AG08395 (cell line): Measurements from ENCODE around the gene MYBPC2.

ENCODE experiments used
- DNase-seq: peaks from one replicate; pipeline ENCODE4 v3.0.0; 2012; ENCODE audit warnings: mixed read lengths, low spot score

The MYBPC2 gene

DNA sequence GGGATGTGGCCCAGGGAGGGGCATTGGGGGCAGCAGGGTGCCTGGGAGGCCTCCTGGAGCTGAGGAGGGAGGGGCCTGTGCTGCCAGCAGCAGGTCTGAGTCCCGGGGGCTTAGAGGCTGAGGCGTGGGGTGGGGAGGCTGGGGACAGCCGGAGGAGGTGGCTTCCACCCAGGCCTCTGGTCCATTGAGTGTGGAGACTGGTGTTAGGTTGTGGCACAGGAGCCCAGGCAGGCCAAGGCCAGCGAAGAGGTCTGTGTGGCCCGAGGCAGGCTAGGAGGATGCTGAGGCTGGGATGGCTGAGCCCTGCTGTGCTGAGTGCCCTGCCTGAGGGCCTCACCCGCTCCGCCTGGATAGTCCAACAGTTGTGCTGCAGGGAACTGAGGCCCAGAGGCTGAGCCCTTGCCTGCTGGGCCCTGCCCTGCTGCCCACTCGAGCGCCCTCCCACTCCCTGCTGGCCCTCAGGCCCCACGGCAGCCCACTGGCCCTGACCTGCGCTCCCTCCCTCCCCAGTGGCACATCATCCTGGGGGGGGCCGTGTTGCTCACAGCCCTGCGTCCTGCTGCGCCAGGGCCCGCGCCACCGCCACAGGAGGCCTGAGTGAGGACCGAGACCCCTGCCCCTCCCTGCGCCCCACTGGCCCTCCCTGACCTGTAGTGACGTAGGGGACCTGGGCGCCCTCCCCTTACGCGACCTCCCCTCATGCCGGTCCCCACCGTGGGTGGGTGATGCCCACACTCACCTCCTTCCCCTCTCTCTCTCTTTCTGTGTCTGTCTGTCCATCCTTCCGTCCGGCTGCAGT lies 48.9 kb downstream of the MYBPC2 start:
- no peak for DNase-seq

DNA sequence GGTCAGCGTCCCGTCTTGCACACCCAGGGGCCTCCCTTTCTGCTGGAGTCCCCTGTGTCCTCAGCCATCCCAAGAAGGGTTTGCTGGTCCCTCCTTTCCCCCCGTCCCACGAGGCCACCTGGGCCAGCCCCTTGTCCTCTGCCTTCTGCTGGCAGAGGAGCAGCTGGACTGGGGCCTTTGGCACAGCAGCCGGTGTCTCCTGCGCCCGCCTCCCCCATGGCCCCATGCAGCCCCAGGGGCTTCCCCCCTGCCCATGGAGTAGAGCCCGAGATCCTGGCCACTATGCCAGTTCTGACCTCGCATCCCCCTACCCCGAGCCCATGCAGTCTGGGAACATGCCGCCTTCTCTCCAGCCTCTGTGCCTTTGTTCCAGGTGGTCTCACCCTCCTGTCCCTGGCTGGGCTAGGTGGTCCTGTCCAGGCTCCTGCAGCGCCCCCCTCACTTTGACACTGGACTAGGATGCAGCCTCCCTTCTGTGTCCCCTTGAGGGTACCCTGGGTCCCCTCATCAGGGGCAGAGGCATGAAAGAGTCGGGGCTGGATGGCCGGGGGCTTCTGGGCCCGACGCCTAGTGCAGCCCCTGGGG lies 49.7 kb downstream of the MYBPC2 start:
- DNase-seq, result no peak

DNA sequence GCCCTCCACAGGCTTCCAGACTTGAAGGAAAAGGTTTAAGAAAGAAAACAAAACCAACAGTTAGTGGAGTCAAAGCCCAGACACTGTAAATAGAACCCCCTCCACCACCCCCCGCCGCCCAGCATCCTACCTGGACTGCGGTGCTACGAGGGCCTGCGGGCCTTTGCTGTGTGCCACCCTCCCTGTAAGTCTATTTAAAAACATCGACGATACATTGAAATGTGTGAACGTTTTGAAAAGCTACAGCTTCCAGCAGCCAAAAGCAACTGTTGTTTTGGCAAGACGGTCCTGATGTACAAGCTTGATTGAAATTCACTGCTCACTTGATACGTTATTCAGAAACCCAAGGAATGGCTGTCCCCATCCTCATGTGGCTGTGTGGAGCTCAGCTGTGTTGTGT lies 50.2 kb downstream of the MYBPC2 start:
- no peak for DNase-seq

DNA sequence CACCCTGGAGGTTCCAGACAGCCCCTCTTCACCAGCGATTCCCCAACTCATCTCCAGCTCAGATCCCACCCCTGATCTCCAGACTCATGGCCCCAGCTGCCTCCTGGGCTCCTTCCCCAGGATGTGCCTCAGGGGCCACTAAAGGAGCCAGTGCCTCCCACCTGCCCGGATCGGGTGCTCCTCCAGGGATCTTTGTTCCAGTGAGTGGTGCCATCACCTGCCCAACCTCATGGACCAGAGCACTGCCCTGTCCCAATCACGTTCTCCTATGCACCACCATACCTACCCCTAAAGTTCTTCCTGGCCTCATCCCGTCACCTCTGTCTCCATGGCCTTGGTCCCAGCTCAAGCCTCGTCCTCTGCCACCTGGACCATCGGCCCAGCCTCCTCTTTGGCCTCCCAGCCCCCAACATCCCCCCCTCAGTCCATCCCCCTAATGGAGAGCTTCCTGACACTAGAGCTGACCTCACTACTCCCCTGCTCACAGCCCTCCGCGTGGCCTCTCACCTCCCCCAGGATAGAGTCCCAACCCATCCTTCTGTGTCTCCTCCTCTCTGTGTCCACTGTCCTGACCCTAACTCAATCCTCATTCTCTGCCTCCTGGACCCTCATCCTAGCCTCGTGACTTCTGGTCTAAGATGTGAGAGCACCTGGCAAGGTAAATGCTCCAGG lies 52.7 kb downstream of the MYBPC2 start:
- DNase-seq, result no peak

DNA sequence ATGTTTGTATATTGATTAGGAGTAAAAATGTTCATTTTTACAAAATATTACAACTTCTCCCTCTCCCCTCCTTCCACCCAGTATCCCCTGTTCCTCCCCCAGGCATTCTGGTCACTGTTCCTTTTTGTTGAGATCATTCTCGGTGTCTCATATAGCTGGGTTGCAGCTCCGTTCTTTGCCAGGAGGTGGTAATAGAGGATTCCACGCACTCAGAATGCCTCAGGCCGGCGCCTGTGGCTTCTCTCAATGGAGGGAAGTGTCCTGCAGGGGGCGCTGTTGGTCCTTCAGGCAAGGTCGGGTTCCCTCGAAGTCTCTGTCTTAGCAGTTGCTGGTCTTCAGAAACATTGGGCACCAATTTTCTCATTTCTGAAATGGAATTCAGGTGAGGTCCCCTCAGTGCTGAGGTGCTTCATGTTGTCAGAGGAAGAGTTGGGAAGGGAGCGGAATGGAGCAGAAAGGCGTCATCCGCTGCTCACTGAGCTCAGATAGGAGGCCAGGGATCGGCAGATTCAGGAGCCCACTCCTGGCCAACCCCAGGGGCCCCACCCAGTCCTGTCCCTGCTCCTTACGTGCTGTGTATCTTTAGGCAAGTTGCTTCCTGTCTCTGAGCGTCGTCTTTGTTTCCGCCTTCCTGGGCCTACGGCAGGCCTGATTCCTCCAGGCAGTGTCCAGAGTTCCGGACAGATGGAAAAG lies 54.3 kb downstream of the MYBPC2 start:
- no peak for DNase-seq

DNA sequence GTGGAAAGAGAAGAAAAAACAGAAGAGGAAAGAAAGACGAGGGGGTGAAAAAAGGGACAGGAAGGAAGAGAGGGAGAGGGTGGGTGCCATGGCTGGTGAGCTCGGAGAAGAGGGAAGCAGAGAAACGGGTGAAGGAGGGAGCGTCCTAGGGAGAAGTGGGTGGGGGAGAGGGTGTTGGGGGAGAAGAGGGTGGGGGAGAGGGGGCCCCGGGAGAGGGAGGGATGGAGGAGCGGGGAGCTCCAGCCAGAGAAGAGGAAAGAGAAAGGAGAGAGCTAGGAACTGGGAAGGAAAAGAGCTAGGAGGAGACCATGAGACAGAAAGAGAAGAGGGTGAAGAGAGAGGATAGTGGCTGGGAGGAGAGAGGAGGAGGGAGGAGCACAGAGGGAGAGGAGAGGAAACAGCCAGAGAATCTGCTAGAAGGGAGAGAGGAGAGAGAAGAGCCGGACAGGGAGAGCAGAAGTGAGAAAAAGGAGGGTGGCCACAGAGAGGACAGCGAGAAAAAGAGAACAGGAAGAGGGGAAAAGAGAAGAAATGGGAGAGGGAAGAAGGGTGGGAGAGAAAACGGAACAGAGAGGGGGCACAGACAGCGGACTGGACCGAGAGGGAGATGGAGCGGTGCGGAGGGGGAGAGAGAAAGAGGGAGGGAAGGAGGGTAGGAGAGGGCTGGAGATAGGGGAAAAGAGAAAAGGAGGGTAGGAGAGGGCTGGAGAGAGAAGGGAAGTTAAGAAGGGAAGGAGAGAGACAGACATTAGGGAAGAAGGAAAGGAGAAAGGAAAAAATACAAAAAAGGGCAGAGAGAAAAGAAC lies 55.9 kb downstream of the MYBPC2 start:
- DNase-seq, result no peak

DNA sequence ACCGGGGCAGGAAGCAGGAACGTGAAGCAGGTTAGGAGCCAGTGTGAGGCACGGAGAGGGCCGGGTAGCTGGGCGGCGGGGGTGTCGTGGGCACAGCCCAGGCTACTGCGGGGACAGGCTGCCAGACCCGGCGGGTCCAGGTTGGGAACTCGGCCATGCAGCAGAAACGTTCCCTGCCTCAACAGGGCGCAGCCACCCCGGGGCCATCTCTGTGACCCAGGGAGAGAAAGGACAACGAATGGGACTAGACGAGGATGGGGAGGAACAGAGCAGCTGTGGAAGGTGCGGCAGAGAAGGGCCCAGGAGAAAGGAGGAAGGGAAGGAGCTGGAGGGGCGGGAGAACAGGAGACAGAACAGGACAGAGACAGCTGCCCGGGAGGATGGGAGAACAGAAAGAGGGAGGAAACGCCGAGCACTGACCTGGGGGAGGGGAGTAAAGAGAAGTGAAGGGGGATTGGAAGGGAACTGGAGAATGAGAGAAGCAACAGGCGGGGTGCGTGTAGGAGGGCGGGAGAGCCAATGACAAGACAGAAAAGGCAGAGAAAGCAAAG lies 56.8 kb downstream of the MYBPC2 start:
- no peak for DNase-seq

DNA sequence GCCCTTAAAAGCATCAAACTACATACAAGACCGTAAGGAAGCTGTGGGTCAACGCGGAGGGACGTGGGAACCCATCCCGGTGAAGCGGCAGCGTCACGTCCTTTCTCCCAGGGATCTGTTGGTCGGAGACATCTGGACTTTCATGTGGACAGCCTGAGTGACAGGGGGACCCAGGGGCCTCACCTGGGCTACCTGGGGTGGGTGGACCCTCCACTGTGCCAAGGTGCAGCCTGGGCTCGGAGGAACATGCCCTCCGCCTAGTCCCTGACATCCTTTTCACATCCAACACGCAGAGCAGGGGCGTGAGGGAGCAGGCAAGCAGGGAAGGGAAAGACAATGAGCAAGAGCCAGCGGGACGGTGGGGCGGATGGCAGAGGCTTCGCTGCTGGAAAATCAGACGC lies 57.7 kb downstream of the MYBPC2 start:
- no peak for DNase-seq

DNA sequence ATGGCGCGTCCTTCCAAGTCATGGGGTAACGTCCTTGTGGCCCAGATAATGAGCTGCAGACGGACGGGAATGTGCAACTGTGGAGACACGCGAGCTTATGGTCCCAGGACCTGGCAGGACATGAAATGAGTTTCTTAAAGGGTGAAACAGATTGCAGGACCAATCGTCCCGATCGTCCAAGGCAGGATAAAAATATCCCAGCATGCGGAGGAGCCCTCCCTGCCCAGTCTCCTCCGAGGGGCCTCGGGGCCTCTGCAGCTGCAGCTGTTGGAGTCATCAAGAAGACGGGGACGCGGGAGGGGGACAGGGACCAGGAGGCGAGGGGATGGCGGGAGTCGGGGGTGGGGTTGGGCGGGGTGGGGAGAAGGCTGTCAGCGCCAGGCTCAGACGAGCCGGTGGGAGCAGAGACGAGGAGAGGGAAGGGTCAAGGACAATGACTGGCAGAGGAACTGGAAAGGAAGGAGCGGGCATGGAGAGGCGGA lies 58.3 kb downstream of the MYBPC2 start:
- DNase-seq, result no peak

DNA sequence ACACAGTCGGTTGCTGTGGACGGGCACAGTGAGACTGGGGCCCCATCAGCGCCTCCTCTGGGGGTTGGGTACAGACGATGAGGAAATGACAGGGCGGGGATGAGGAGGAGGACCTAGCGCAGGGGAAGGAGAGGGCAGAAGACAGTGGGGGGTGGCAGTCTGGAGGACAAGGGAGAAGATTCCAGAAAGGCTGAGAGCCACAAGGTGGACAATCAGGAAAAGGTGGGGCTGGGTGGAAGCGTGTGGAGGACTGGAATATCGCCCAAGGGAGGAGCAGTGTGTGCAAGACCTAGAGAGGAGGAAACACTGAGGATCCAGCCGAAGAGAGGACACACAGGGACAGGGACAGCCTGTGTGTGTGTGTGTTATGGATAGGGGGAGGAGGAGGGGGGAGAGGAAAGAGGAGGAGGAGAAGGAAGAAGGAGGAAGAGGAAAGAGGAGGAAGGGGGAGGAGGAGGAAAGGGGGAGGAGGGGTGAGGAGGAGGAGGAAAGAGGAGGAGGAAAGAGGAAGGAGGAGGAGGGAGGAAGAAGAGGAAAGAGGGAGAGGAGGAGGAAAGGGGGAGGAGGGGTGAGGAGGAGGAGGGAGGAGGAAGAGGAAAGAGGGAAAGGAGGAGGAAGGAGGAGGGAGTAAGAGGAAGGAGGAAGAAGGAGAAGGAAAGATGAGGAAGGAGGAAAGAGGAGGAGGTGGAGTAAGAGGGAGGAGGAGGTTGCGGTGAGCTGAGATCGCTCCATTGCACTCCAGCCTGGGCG lies 59.8 kb downstream of the MYBPC2 start:
- no peak for DNase-seq

DNA sequence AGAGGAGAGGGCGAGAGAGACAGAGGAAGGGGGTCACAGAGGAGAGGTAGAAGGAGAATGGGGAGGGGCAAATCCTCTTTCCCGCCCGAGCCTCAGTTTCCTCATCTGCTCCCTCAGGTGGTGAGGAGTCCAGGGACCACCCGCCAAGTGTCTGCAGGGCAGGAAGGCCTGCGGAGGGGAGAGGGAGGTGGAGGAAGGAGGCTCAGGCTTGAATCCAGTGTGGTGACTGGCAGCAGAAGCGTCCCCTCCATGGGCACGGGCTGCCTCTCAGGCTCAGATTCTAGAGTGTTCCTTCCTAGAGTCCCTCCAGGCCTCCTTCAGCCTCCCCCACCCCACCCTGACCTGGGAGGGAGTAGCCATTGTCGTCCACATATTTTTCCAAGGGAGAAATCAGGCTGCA lies 60.5 kb downstream of the MYBPC2 start:
- no peak for DNase-seq

DNA sequence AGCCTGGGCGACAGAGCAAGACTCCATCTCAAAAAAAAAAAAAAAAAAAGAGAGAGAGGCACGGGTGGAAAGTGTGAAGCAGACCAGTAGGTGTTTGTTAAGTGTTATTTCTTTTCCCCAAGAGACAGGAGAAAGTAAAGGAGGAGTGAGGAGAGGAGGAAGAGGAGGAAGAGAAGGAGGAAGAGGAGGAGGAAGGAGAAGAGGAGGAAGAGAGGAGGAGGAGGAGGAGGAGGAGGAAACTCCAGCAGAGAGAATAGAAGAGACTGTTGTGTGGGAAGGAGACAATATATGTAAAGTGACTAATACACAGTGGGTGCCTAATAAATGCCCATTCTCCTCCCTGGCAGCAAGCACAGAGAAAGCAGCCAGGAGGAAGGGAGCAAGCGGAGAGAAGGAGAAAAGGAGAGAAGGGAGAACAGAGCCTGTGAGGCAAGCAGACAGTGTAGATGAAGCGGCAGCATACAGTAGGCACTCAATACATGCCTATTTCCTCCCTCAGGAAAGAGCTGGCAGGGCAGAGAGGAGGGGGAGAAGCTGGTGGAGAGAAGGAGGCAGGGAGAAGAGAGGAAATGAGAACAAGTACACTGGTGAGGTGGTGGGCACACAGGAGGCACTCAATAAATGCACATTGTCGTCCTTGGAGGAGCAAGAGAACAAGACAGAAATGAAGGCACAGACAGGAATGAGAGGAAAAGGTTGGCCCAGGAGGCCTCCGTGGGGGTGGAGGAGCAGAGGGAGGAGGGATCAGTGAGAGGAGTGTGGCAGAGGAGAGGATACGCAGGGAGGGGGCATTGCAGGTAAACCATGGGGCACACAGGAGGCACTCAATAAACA lies 61.7 kb downstream of the MYBPC2 start:
- DNase-seq, result no peak

DNA sequence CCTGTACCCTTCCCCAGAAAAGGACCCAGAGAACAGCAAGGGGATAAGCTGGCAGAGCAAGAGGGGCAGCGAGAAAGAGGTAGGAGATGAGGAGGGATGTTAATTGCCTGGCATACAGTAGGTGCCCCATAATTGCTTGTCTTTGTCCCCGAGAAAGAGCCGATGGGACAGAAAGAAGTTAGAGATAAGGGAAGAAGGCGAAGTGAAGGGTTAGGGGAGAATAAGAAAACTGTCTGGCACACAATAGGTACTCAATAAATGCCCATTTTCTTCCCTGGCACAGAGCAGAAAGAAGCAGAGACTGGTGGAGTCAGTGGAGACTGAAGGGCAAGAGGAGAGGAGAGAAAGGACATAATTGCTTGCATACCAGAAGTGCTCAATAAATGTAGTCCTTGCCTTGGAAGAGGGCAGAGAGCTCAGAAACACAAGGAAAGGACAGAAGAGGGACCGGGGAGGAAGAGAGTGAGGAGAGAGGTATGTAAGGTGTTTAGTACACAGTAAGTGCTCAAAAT lies 62.4 kb downstream of the MYBPC2 start:
- DNase-seq, result no peak

DNA sequence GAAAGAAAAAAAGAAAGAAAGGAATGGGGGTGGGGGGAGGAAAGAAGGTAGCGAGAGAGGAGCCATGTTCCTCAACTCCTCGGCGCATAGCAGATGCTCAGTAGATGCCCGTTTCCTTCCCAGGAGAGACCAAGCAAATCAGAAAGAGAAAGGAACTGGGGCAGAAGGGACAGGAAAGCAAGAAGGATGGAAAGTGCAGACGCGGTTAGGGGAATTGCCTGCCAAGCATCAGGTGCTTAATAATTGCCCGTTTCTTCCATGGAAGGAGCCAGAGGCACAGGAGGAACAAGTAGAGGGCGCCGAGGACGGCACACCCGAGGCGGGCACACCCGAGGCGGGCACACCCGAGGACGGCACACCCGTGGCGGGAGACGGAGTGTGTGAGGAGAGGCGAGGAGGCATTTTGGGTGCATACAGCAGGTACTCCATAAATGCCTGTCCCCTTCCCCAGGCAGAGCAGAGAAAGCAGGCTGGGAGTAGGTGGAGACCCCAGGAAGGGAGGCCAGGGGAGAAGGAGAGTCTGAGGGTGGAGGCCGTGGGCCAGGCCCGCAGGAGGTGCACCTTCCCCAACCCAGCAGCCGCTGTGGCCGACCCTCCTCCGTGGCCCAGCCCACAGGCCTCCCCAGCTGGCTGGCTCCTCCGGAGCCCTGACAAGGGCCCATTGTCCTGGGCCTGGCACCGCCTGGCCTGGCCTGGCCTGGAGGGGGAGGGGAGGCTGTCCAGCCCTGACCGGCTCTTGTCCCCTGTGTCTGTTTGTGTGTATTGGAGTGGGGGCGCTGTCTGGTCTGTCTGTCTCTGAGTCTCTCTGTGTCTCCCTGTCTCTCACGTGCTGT lies 63.7 kb downstream of the MYBPC2 start:
- no peak for DNase-seq

DNA sequence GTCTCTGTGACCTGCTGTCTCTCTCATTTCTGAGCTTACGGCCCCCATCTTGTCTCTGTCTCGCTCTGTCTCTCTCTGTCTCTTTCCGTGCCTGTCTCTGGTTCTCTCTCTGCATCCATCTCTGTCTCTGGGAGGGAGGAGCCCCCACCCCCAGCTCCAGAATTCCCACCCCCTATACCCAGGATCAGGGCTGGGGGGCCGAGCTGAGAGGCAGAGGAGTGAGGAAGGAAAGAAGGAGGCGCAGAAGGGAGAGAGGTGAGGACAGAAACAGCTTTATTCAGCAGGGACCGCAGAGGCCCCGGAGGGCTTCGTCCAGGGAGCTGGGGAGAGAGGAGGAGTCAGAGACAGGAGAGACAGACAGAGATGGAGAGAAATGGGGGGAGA lies 64.3 kb downstream of the MYBPC2 start:
- no peak for DNase-seq

DNA sequence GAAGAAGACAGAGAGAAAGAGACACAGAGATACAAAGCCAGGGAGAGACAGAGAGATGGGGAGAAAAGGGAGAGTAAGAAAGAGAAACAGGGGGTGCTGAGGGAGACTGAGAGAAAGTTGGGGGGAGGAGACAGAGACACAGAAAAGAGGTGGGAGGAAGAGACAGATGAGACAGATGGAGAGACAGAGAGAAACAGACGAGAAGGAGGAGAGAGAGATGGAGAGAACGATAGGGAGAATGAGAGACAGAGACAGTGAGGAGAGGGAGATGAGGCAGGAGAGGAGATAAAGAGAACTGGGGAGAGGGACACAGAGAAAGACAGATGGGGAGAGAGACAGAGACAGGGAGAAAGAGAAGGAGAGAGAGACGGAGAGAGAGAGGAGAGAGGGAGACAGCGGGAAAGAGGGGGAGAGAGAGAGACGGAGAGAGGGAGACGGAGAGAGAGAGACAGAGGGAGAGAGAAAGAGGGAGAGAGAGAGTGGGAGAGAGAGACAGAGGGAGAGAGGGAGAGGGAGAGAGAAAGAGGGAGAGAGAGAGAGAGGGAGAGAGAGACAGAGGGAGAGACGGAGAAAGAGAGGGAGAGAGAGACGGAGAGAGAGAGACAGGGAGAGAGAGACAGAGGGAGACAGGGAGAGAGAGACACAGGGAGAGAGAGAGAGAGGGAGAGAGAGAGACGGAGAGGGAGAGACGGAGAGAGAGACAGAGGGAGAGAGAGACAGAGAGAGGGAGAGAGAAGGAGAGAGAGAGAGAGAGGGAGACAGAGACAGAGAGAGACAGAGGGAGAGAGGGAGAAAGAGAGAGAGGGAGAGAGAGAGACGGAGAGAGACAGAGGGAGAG lies 65.7 kb downstream of the MYBPC2 start:
- DNase-seq, result no peak

DNA sequence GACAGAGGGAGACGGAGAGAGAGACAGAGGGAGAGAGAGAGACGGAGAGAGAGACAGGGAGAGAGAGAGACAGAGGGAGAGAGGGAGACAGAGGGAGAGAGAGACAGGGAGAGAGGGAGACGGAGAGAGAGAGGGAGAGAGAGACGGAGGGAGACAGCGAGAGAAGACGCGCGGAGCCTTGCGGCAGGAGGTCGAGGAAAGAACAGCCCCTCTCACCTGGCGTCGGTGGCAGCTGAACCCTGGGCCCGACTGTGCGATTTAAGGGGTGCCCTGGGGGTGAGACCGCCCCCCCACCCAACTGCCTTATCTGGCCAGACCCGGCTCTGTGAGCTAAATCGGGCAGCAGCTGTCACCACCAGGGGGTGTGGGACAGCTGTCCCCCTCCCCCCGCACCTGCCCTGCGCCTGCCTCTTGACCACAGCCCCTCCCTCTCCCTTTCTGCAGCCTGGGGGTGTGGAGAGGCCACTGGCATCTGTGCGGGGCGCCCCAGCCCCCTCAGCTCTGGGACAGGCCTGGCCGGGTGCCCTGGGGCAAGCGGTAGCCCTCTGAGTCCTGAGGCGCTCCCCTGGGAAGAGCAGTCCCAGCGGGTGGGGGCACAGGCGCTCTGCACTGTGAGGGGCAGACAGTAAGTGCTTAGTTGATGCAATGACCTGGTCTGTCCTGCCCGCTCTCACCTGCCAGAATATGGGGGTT lies 67.5 kb downstream of the MYBPC2 start:
- DNase-seq, result no peak
